ENCODE data around the gene BRMS1.
"Not testable (repeated sequence)": the region's sequence is repeated elsewhere in the genome, so short reads cannot be mapped to it uniquely, and the experiment has no call there.

BRMS1 gene

GRCh38 chr11:66321606-66322005, 23.3 kb downstream of the BRMS1 start:
- no peak for DNase-seq

- DNase-seq: not testable (repeated sequence)
These were observed 24.2 kb downstream of the BRMS1 start for GRCh38 chr11:66320748-66321147.

GRCh38 chr11:66320289-66320688, 24.6 kb downstream of the BRMS1 start:
- DNase-seq: not testable (repeated sequence)

GRCh38 chr11:66318600-66318970, 26.3 kb downstream of the BRMS1 start:
- DNase-seq: no peak

- DNase-seq: peak; percentile 81
These were observed 26.9 kb downstream of the BRMS1 start for GRCh38 chr11:66317723-66318599.

GRCh38 chr11:66317322-66317722, 27.6 kb downstream of the BRMS1 start:
- peak; percentile 43 for DNase-seq

- DNase-seq: peak; percentile 29
These were observed 28.1 kb downstream of the BRMS1 start, which contains the start of gene CD248 for GRCh38 chr11:66316849-66317251. Gene CD248 (minus strand): TSS chr11:66317044. CDS start chr11:66317027, 17 bp downstream.

GRCh38 chr11:66315921-66316811, 28.7 kb downstream of the BRMS1 start:
- no peak for DNase-seq

- DNase-seq: no peak
These were observed 29.4 kb downstream of the BRMS1 start for GRCh38 chr11:66315498-66315885.

GRCh38 chr11:66314561-66315497, 30.1 kb downstream of the BRMS1 start:
- DNase-seq: no peak

GRCh38 chr11:66314186-66314501, 30.8 kb downstream of the BRMS1 start:
- no peak for DNase-seq

- peak; percentile 76 for DNase-seq
These were observed 31.4 kb downstream of the BRMS1 start for GRCh38 chr11:66313321-66314185.

- peak; percentile 98 for DNase-seq
These were observed 32.2 kb downstream of the BRMS1 start for GRCh38 chr11:66312549-66313320.

GRCh38 chr11:66311965-66312548, 32.8 kb downstream of the BRMS1 start:
- DNase-seq: peak; percentile 97

GRCh38 chr11:66311470-66311964, 33.4 kb downstream of the BRMS1 start:
- DNase-seq: peak; percentile 76

- DNase-seq: not testable (repeated sequence)
These were observed 34.0 kb downstream of the BRMS1 start for GRCh38 chr11:66310803-66311440.

GRCh38 chr11:66310324-66310723, 34.6 kb downstream of the BRMS1 start:
- DNase-seq: no peak

GRCh38 chr11:66309475-66309874, 35.4 kb downstream of the BRMS1 start:
- DNase-seq: no peak

GRCh38 chr11:66302656-66303055, 42.2 kb downstream of the BRMS1 start:
- no peak for DNase-seq

- DNase-seq: no peak
These were observed 45.7 kb downstream of the BRMS1 start for GRCh38 chr11:66299186-66299585.
